ENCODE data around the gene KYNU.
"Not testable (repeated sequence)": the region's sequence is repeated elsewhere in the genome, so short reads cannot be mapped to it uniquely, and the experiment has no call there.

The KYNU gene

DNA sequence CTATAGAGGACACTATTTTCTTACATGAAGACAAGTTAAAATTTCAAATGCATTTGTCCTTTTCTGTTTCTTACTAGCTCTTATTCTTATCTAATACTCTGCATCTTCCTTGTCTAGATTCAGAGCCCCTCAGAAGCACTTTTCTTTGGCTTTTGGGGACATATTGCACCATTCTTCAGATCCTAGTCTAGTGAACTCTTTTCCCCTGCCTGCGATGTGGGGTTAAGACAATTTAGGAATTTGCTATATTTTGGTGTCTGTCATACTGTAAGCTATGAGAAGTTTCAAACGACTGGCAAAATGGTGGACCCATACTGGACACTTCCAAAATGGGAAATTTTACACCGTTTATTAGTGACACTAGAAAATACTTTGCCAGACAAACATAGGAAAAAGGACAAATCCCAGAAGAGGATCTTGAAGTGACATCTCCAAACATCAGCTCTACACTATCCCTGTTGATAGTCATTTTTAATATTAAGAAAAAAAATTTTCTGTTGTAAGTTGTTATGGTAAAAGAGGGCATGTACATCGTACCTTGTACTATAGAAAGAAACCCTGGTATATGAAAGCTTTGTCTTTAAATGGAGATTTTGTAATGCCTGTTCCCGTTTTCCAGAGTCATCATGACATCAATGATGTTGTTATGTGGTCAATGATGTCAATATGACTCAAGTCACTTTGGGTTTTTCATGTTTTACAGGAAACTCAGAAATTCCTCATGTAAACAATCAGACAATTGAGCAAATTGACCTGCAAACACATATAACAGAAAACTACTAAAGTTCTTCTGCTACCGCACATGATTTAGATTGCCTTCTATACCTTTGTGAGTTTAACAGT is 4.4 kb upstream of the KYNU start:
- DNase-seq = no peak

DNA sequence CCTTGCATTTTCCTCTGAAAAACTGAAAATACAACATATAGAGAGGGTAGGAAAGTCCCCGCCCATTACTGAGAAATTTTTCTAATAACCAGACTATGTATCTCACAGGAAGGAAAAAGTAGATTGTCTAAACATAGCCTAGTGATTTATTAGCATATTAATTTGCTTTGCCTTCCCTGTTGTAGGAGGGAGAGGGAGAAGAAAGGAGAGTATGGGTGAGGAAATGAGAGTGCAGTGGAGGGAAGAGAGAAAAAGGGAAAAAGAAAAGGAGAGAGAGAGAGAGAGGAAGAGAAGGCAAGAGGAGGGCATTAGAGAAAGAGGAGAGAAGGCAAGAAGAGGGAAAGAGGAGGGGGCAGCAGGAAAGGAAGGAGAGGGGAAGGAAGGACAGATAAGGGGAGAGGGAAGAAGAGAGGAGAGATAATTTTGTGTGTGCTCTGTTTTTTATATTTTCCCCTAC is 3.6 kb upstream of the KYNU start:
- no peak for DNase-seq

DNA sequence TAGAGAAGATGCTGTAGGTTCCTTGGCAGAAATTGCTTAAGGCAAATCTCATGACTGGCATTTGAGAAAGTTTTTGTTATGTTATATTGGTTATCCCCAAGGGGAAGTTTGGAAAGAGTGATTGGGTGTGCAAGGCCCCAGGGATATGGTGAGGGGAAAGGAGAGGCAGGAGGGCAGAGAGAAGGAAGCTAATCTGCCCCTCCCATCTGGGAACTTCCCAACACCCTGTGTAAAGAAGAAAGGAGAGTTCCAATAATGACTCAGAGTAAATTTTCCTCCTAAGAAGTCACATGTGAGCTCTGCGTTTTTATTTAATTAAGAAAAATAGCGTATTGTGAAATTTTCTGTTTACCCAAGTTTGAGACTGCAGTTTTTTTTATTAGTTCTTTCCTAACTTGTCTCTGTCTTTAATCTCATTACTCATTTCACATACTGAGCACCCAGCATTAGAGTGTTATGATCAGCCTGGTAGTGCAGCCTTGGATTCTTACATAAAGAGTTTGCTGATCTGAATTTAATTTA is 3.1 kb upstream of the KYNU start:
- no peak for DNase-seq

DNA sequence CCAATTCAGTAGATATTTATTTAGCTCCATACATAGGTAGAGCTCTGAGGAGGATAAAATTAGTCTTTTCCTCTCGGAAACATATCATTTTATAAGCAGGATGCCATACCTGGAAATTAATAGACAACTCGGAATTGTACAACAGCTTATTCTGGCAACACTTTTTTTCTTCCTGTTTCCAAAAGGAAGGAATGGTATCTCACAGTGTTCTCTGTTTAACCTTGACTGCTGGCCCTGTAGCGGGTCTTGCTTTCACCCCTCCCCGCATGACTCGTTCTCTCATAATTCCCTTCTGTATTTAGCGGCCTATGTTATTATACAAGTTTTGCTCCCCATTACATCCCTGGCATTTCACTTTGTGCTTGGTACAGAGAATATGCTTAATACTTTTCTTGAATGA is 2.5 kb upstream of the KYNU start:
- no peak for DNase-seq

DNA sequence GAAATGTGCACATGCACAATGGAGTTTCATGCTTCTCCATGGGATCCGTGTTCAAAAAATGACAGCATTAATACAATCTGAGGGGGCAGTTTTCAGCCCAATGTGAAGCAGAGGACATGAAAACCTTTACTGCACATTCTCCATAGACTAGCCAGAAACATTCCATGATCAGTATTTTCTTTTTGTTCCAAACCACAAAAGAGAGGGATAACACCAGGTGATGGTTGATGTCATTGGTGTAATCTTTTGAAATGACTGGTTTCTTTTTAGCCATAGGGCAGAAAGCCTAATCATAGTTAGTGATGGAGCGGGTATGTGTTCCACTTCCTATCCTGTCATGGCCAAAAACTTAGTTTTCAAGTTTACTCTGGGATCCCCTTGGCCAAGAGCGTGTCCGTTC is 1.8 kb upstream of the KYNU start:
- no peak for DNase-seq

DNA sequence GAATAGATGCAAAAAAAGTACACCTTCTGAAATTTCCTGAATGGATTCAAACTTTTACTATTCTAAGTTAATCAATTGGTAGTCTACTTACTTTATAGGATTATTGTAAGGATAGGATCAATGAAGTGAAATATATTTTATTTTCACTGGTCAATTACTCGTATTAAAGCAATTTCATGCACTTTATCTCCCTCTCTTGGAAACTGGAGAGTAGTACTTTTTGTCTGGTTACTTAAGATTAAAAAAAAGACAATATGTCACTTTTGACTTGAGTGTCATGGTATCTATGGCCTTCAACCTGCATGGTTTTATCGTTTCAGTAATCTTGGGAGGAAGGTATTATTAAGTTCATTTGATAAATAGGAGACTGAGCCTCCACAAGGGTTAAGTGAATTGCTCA is 1.0 kb upstream of the KYNU start:
- DNase-seq = no peak

DNA sequence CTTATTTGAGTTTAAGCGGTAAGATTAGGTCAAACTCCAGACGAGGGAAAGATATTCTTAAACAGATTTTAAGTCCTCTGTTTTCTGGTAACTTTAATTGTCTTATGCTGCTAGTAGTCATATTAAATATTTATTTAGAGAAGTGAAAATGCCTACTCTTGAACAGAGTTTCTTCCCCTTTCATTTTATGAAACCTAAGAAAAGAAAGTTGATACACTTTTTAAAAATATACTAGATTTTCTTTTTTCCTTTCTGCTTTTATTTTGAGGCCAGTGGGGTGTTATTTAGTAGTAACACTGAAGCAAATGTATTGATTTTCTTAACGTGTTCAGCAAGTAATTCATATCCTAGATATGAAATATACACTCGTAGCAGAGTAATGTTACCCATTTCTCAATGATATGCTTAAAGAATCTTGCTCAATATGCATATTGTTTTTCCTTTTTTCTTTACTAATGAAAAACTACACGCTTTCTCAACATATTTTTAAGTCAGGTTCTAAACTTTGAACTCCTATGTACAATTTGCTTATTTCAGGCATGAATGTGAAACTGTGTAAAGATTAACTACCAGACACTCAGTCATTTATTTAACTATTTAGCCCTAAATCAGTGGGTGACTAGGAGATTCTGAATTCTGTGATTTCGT is 691 bp downstream of the KYNU start:
- no peak for DNase-seq

DNA sequence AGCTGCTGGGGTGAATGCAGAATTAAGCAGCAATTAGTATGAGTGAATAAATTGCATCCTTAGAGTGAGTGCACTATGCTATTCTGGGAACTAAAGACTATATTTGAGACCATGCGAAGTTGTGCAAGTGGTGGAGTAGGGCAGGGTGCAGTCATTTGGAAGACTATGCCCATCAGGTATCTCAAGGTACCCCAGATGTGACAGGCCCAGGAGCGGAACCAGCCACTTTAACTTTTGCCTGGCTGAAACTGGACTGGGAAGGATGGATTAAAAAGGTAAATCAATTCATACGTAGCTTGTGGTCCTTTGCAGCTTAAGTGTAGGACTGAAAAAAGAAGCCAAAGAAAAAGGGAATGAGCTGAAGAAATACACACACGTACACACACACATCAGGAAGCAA is 1.7 kb downstream of the KYNU start:
- DNase-seq = no peak

DNA sequence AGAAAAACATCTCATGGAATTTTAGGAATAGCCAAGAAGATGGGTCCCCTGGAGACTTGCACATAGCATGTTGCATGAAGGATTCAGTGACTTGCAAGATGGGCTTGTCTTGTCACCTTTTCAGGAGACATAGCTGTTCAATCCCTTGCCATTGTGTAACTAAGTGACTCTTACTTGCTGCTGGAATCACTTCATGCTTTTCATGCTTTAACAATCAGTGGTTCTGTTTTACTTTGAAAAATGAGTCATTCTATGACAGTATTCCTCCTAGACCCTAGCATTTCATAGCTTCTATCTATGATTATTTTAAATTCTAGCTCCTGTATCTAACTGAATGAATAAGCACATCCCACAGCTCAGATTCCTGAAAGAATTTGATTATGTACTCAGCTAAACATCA is 2.8 kb downstream of the KYNU start:
- DNase-seq = no peak

DNA sequence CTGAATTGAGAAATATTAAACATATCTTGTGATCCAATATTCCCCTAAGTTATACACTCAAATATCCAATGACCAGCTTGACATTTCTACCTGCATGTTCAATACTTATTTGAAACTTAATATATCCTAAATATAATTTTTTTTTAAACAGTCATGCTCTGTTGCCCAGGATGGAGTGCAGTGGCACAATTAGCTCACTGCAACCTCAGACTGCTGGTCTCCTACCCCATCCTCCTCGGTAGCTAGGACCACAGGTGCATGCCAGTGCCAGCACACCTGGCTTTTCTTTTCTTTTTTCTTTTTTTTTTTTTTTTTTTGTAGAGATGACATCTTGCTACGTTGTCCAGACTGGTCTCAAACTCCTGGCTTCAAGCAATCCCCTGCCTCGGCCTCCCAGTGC is 4.2 kb downstream of the KYNU start:
- DNase-seq = no peak

DNA sequence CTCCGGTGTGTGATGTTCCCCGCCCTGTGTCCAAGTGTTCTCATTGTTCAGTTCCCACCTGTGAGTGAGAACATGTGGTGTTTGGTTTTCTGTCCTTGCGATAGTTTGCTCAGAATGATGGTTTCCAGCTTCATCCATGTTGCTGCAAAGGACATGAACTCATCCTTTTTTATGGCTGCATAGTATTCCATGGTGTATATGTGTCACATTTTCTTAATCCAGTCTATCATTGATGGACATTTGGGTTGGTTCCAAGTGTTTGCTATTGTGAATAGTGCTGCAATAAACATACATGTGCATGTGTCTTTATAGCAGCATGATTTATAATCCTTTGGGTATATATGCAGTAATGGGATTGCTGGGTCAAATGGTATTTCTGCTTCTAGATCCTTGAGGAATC is 5.0 kb downstream of the KYNU start:
- not testable (repeated sequence) for DNase-seq

DNA sequence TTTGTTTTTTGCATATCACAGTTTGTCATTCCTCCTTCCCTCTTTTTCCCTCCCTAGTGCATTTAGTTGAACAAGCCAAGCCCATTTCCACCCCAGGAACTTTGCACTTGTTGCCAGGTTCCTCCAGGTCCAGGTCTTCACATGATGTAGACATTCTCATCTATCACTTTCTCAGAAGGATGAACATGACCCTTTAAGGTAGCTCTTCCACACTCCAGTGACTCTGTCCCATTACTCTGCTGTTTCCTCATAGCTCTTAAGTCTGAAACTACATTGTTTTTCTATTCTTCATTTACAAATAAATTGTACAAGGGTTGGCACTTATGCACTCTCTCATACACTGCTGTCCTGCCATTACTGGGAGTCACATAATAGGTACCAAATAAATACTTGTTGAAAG is 6.1 kb downstream of the KYNU start:
- no peak for DNase-seq

DNA sequence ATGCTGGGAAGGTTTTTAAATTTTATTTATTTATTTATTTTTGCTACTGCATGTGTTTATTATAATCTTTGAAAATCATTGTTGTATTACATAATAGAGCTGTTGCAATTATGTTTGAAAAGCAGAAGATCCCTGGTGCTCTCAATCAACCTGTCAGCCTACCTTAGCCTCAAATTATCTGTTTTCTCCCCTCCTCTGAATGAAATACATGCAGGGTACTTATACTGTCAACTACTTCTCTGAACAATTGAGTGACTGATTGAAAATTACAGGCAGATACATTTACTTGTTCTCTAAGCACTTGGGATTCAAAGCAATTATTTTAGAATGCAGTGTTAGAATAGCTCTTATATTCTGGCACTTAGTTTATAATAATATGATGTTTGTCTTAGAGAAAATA is 8.1 kb downstream of the KYNU start:
- no peak for DNase-seq

DNA sequence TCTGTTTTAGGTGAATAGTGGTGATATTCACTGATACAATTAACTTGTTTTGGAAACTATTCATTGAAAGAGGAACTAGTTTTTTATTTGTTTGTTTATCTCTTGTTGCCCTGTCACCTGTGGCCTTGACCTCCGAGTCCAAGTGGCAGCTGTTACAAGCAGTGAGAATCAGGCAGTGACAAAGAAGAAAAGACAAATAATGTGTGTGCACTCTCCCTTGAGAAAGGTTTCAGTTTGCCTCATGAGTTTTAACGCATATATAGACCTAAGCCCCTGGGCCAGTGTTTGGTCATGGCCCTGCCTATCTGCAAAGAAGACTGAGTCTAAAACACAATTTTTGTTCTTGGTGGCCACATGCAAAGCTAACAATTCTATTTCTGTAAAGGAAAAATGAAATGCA is 15.3 kb downstream of the KYNU start:
- no peak for DNase-seq

DNA sequence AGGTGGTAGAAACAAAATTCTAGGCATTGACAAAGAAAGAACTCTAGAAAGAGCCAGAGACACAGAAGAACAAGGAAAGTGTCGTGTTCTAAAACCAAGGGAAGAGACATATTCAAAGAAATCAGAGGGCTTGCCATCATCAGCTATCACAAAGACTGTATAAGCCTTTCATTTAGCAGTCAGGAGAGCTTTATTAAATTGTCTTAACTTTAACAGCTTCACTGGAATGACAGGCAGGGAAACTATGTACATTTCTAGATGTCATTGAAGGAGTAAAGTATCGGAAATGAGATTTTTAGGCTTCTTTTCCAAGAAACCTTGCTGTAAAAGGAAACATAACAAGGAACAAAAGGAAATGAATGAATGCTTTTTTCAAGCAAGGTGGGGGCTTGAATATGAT is 15.8 kb downstream of the KYNU start:
- no peak for DNase-seq

DNA sequence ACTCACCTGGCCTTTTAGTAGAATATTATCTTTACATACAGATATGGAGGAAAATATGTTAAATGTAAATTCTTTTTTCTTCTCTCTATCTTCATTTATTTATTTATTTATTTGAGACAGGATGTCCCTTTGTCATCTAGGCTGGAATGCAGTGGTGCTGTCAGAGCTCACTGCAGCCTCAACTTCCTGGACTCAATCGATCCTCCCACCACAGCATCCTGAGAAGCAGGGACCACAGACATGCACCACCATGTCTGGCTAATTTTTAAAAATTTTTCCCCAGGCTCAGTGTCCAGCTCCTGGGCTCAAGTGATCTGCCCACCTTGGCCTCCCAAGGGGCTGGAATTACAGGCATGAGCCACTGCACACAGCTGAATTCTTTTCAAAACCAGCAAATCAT is 20.3 kb downstream of the KYNU start:
- DNase-seq = no peak

DNA sequence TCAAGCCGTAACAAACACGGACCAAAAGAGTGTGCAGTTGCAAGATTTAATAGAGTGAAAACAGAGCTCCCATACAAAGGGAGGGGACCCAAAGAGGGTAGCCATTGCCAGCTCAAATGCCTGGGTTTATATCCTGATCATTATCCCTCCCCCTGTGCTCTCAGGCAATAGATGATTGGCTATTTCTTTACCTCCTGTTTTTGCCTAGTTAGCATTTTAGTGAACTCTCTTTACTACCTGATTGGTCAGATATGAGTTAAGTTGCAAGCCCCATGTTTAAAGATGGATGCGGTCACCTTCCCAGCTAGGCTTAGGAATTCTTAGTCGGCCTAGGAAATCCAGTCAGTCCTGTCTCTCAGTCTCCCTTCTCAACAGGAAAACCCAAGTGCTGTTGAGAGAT is 22.9 kb downstream of the KYNU start:
- DNase-seq = not testable (repeated sequence)

DNA sequence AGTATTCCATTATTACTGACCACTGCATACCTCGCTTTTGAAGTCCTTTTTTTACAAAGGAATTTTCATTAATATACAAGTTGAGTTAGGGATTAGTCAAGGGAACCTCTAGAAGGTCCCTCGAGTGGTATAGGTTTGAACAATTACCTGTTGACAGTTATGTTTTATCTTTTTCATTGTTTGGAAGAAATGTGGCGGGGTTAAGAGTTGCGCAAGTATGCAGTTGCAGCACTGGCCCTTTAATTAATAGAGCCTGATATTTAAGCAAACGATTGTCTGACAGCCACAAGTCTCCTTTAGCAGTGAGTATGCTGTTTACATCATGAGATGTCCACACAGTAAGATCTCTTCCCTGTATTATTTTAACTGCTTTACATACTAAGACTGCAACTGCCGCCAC is 24.3 kb downstream of the KYNU start:
- DNase-seq = no peak

DNA sequence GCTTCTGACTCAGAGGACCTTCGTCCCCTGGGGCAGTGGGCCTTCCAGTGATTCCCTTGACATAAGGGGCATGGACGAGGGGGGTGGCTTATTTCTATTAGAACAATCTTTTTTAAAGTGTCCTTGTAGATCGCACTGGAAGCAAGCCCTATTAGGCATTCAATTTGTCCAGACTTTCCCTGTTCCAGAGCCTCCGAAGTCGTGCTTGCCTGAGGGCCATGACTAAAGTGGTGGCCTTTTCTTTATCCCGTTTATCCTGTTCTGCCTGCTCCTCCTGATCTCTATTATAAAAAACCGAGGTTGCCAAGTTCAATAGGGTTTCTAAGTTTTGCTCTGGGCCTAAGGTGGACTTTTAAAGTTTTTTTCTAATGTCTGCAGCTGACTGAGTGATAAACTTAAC is 26.3 kb downstream of the KYNU start:
- DNase-seq = not testable (repeated sequence)

DNA sequence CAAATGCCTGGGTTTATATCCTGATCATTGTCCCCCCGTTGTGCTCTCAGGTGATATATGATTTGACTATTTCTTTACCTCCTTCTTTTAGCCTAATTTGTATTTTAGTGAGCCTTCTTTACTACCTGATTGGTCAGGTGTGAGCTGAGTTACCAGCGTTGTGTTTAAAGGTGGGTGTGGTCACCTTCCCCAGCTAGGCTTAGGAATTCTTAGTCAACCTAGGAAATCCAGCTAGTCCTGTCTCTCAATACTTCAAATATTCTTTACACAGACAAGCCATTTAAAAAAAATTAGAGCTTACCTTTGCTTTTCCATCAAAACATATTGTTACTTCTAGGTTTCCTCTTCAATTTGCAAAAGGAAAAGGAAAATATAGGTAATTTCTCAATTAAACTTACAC is 30.2 kb downstream of the KYNU start:
- DNase-seq = no peak

DNA sequence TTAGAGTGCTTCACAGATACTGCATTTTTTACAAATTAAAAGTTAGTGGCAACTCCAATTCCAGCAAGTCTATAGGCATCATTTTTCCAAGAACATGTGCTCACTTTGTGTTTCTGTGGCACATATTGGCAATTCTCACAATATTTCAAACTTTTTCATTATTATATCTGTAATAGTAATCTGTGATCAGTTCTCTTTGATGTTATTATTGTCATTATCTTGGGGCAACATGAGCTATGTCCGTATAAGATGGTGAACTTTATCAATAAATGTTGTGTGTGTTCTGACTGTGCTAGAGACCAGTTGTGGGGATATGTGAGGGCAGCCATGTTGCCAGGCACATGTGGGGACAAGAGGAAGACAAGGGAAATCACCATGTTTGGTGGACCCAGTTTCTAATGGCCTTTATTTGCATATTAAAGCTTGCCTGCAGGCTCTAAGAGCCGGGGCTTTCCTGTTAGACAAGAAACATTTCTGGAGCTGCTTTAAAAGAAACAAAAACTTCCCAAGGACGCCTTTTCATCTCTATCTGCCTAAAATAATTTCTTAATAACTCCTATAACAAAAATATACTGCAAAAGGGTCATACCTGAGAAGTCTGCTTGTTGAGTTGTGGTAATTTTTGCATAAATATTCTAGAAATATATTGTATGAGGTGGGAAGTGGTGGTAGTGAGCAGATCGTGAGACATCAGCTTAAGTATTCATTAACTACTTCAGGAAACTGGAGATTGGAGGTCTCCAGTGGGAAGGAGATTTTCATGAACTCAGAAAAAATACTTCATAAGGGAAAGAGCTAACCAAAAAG is 37.2 kb downstream of the KYNU start:
- no peak for DNase-seq

DNA sequence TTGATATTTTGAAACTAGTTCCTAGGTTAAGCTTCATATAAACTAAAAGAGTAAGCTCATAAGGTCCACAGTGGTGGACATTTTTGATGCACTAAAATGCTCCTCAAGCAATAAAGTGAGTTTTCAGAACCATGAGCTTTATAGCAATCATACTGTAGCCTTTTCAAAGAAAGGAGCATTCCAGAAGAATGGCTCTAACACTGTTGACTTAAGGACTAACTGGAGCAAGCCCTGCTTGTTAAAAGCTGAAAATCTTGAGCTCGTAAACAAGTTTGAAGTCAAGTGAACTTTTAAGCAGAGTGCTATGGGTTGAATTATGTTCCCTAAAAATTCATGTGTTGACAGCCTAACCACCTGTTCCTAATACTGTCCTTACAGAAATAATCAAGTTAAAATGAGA is 38.0 kb downstream of the KYNU start:
- no peak for DNase-seq

DNA sequence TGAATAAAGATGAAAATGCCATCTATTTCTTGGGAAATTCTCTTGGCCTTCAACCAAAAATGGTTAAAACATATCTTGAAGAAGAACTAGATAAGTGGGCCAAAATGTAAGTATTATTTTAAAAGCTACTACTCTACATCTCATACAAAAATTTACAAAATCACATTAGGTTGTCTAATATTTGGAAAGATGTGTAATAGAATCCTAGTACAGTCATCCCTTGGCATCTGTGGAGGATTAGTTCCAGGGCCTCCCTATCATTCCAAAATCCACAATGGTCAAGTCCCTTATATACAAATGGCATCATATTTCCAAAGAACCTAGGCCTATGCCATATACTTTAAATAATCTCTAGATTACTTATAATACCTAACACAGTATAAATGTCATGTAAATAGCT is 41.2 kb downstream of the KYNU start:
- DNase-seq = no peak

DNA sequence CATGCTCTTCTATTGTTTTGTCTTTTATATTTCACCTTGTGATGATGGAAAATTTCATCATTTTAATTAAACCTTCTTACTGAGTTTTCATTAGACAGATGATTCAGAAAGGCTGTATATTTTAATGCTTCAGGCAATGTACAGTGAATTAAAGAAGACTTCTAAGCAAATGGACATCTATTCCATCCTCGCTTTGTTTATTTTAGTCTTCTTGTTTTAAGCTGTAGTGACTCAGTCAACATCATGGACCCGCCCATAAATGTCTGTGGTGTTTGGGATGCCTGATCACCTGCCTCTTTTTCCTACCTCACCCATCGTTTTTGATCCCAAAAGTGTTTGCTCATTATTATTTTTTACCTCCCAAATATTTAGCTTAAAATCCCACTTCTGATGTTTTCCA is 43.1 kb downstream of the KYNU start:
- DNase-seq = no peak
